HepG2 (cell line): ENCODE measurements around the gene RABEP1. TPM values are rescaled to one million over a fixed set of nuclear protein-coding genes. Genes with fewer than 3 reads are reported as not detected.
A peak's percentile ranks its signal among the peaks of the same experiment; 100 is the strongest.

ENCODE experiments used
- EHMT2 ChIP-seq: fragments of 200-600 bp; sonication (generic); IDR thresholded peaks from 2 replicates; pipeline ENCODE4 v1.7.0; 2017; ENCODE audit warnings: antibody characterized with exemption, low read depth, low read length, borderline replicate concordance
- GATAD2A ChIP-seq: IDR thresholded peaks from 2 replicates; pipeline ENCODE4 v1.6.1; 2016
- MAFF ChIP-seq: IDR thresholded peaks from 2 replicates; pipeline ENCODE4 v1.6.1; 2011; ENCODE audit warnings: low read depth, low read length, improper control_type of control experiment
- PHF20 ChIP-seq: sonication (generic); formaldehyde crosslinking; IDR thresholded peaks from 2 replicates; pipeline ENCODE4 v1.5.0; 2020; ENCODE audit warnings: mild to moderate bottlenecking, missing genetic modification reagents
- ZNF121 ChIP-seq: sonication (generic); formaldehyde crosslinking; IDR thresholded peaks from 2 replicates; pipeline ENCODE4 v1.5.0; 2020; ENCODE audit warnings: mild to moderate bottlenecking, missing genetic modification reagents
- ZNF124 ChIP-seq: sonication (generic); formaldehyde crosslinking; IDR thresholded peaks from 2 replicates; pipeline ENCODE4 v1.4.0; 2020; ENCODE audit warnings: missing genetic modification reagents
- ZNF792 ChIP-seq: IDR thresholded peaks from 2 replicates; pipeline ENCODE4 v1.6.1; 2016
- polyA plus RNA-seq, 8 experiments: library from polyadenylated mRNA; depleted of rRNA in 3 of 8; stranded (reverse) in 7 of 8; unstranded in 1 of 8; fragments of >200 nt; fragmentation: Illumina TruSeq in 4 of 8; extraction: Trizol in 4 of 8; gene quantifications; 2 replicates each; pipeline versions ENCODE4 v1.2.1 to v1.2.3, GENCODE V29; 2011 to 2016; ENCODE audit warnings: low read depth in 4 of 8, missing spikeins in 1 of 8, mixed read lengths in 1 of 8; ENCODE audit not compliant: insufficient read depth in 1 of 8
- total RNA-seq, 5 experiments: library from RNA; depleted of rRNA; stranded (reverse); fragments of >200 nt; fragmentation: Illumina TruSeq; extraction: Trizol; gene quantifications; 2 replicates each; pipeline ENCODE4 v1.2.3, GENCODE V29; 2016; ENCODE audit warnings: low read depth in 1 of 5
- TF ChIP-seq, protein P1 (sequence below): sonication (generic); formaldehyde crosslinking; IDR thresholded peaks from 2 replicates; pipeline ENCODE4 v1.4.0; 2020; ENCODE audit warnings: missing genetic modification reagents, borderline replicate concordance
- TF ChIP-seq, protein P2 (sequence below): sonication (generic); formaldehyde crosslinking; IDR thresholded peaks from 2 replicates; pipeline ENCODE4 v1.5.0; 2020; ENCODE audit warnings: mild to moderate bottlenecking, missing genetic modification reagents
- TF ChIP-seq, protein P3 (sequence below): sonication (generic); formaldehyde crosslinking; IDR thresholded peaks from 2 replicates; pipeline ENCODE4 v1.5.0; 2020; ENCODE audit warnings: mild to moderate bottlenecking, low read depth, missing genetic modification reagents, borderline replicate concordance
- TF ChIP-seq, protein P4 (sequence below), 2 experiments: sonication (generic) in 1 of 2; formaldehyde crosslinking in 1 of 2; IDR thresholded peaks; 2 replicates each; pipeline versions ENCODE4 v1.6.1 to v1.9.0; 2014 to 2022; ENCODE audit warnings: antibody characterized with exemption in 1 of 2, borderline replicate concordance in 1 of 2, inconsistent platforms in 1 of 2, low read depth in 1 of 2, missing genetic modification reagents in 1 of 2
- TF ChIP-seq, protein P5 (sequence below): sonication (generic); formaldehyde crosslinking; IDR thresholded peaks from 2 replicates; pipeline ENCODE4 v1.8.0; 2022; ENCODE audit warnings: missing genetic modification reagents, low read depth, mild to moderate bottlenecking, borderline replicate concordance

RABEP1 gene
- total and polyA plus RNA-seq, 2 of the 13 experiments (the other 11 are each of a cell fraction or from before 2014, with no cell fraction given) = 13.7 to 41.5 TPM

DNA sequence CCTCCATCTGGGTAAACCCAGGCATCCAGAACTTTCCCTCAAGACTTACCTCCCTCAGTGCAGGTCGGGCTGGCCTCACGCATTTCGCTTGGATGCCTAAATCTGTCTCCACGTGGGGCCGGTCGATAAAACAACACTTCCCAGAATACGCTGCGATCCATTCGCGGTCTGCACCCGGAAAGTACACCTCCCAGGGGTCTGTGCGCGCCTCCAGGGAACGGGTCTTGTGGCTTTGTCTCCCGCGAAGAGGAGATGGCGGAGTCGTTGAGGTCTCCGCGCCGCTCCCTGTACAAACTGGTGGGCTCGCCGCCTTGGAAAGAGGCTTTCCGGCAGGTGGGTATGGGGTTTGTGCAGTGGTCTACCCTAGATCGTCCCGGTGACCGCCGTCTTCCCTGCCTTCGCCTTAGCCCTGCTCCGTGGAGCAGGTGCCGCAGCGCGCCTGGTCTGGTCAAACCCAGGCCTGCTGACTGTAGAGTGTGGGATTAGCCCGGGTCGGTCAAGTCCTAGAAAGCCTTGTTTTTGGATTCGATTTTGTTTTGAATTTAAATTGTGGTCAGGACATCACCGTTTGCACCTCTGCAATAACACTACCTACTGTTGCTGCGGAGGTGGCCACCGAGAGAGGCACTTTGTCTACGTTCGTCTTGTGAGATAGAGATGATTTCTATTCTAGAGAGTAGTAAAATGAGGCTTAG, 138.0 kb downstream of the RABEP1 start, which contains the start of gene RPAIN (continued):
- TF ChIP-seq, protein P1, sequence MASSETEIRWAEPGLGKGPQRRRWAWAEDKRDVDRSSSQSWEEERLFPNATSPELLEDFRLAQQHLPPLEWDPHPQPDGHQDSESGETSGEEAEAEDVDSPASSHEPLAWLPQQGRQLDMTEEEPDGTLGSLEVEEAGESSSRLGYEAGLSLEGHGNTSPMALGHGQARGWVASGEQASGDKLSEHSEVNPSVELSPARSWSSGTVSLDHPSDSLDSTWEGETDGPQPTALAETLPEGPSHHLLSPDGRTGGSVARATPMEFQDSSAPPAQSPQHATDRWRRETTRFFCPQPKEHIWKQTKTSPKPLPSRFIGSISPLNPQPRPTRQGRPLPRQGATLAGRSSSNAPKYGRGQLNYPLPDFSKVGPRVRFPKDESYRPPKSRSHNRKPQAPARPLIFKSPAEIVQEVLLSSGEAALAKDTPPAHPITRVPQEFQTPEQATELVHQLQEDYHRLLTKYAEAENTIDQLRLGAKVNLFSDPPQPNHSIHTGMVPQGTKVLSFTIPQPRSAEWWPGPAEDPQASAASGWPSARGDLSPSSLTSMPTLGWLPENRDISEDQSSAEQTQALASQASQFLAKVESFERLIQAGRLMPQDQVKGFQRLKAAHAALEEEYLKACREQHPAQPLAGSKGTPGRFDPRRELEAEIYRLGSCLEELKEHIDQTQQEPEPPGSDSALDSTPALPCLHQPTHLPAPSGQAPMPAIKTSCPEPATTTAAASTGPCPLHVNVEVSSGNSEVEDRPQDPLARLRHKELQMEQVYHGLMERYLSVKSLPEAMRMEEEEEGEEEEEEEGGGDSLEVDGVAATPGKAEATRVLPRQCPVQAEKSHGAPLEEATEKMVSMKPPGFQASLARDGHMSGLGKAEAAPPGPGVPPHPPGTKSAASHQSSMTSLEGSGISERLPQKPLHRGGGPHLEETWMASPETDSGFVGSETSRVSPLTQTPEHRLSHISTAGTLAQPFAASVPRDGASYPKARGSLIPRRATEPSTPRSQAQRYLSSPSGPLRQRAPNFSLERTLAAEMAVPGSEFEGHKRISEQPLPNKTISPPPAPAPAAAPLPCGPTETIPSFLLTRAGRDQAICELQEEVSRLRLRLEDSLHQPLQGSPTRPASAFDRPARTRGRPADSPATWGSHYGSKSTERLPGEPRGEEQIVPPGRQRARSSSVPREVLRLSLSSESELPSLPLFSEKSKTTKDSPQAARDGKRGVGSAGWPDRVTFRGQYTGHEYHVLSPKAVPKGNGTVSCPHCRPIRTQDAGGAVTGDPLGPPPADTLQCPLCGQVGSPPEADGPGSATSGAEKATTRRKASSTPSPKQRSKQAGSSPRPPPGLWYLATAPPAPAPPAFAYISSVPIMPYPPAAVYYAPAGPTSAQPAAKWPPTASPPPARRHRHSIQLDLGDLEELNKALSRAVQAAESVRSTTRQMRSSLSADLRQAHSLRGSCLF (CRISPR knock-in tag) = no peak
- TF ChIP-seq MAFF (no peak), ZNF121 (CRISPR knock-in tag) (no peak), PHF20 (CRISPR knock-in tag) (peak; percentile 68), EHMT2 (no peak), GATAD2A (CRISPR knock-in tag) (peak; percentile 42; the same call in 1 of the 2 replicates), ZNF124 (CRISPR knock-in tag) (peak; percentile 28), ZNF792 (CRISPR knock-in tag) (no peak; the same call in 1 of the 2 replicates)
- TF ChIP-seq, protein P2, sequence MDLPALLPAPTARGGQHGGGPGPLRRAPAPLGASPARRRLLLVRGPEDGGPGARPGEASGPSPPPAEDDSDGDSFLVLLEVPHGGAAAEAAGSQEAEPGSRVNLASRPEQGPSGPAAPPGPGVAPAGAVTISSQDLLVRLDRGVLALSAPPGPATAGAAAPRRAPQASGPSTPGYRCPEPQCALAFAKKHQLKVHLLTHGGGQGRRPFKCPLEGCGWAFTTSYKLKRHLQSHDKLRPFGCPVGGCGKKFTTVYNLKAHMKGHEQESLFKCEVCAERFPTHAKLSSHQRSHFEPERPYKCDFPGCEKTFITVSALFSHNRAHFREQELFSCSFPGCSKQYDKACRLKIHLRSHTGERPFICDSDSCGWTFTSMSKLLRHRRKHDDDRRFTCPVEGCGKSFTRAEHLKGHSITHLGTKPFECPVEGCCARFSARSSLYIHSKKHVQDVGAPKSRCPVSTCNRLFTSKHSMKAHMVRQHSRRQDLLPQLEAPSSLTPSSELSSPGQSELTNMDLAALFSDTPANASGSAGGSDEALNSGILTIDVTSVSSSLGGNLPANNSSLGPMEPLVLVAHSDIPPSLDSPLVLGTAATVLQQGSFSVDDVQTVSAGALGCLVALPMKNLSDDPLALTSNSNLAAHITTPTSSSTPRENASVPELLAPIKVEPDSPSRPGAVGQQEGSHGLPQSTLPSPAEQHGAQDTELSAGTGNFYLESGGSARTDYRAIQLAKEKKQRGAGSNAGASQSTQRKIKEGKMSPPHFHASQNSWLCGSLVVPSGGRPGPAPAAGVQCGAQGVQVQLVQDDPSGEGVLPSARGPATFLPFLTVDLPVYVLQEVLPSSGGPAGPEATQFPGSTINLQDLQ (CRISPR knock-in tag) = 0 out of 2 replicates have a peak, but pooled peaks have one; percentile 69
- TF ChIP-seq, protein P3, sequence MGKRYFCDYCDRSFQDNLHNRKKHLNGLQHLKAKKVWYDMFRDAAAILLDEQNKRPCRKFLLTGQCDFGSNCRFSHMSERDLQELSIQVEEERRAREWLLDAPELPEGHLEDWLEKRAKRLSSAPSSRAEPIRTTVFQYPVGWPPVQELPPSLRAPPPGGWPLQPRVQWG = 0 out of 2 replicates have a peak, but pooled peaks have one; percentile 40
- TF ChIP-seq, protein P4, sequence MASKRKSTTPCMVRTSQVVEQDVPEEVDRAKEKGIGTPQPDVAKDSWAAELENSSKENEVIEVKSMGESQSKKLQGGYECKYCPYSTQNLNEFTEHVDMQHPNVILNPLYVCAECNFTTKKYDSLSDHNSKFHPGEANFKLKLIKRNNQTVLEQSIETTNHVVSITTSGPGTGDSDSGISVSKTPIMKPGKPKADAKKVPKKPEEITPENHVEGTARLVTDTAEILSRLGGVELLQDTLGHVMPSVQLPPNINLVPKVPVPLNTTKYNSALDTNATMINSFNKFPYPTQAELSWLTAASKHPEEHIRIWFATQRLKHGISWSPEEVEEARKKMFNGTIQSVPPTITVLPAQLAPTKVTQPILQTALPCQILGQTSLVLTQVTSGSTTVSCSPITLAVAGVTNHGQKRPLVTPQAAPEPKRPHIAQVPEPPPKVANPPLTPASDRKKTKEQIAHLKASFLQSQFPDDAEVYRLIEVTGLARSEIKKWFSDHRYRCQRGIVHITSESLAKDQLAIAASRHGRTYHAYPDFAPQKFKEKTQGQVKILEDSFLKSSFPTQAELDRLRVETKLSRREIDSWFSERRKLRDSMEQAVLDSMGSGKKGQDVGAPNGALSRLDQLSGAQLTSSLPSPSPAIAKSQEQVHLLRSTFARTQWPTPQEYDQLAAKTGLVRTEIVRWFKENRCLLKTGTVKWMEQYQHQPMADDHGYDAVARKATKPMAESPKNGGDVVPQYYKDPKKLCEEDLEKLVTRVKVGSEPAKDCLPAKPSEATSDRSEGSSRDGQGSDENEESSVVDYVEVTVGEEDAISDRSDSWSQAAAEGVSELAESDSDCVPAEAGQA (IDR thresholded peaks at IDR 0.05; ENCODE audit: low read depth) = peak; percentile 71; the same call in 1 of the 2 replicates
- TF ChIP-seq, protein P4 (CRISPR knock-in tag; IDR thresholded peaks at IDR 0.05; ENCODE audit: borderline replicate concordance) = no peak
- TF ChIP-seq, protein P5, sequence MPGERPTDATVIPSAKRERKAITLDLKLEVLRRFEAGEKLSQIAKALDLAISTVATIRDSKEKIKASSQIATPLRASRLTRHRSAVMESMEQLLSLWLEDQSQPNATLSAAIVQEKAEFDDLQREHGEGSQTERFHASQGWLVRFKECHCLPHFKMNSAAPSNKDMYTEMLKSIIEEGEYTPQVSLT = 0 out of 2 replicates have a peak, but pooled peaks have one; percentile 45
